HG03521 (cell line): ENCODE results near the gene ZBTB32.

Experiments used
- ATAC-seq: cut with Tn5 transposase; IDR thresholded peaks from one replicate; pipeline ENCODE4 v1.9.1; 2021; ENCODE audit warnings: mild to moderate bottlenecking, moderate library complexity; ENCODE audit not compliant: unreplicated experiment

ZBTB32 gene

GRCh38 chr19:35734273-35734672 lies 29.9 kb downstream of the ZBTB32 start:
- ATAC-seq = no peak

- no peak for ATAC-seq
Observed at GRCh38 chr19:35734889-35735288, 30.5 kb downstream of the ZBTB32 start.

GRCh38 chr19:35736913-35737886 lies 32.8 kb downstream of the ZBTB32 start:
- ATAC-seq = no peak

GRCh38 chr19:35738021-35738886 lies 33.9 kb downstream of the ZBTB32 start:
- no peak for ATAC-seq

- no peak for ATAC-seq
Observed at GRCh38 chr19:35738887-35739229, 34.5 kb downstream of the ZBTB32 start.

- ATAC-seq = no peak
Observed at GRCh38 chr19:35739275-35740107, 35.1 kb downstream of the ZBTB32 start.

GRCh38 chr19:35740108-35740422 lies 35.7 kb downstream of the ZBTB32 start:
- peak; percentile 5 for ATAC-seq

- peak; percentile 46 for ATAC-seq
Observed at GRCh38 chr19:35740423-35741202, 36.3 kb downstream of the ZBTB32 start.

- ATAC-seq = no peak
Observed at GRCh38 chr19:35741203-35741515, 36.8 kb downstream of the ZBTB32 start.

GRCh38 chr19:35742121-35742724 lies 37.9 kb downstream of the ZBTB32 start, which contains the start of gene IGFLR1:
TSS of gene IGFLR1 (minus strand) at chr19:35742452. CDS start at chr19:35741180, 1,272 bp downstream.
- no peak for ATAC-seq

- no peak for ATAC-seq
Observed at GRCh38 chr19:35743640-35744429, 39.5 kb downstream of the ZBTB32 start.

- peak; percentile 30 for ATAC-seq
Observed at GRCh38 chr19:35744430-35745327, 40.3 kb downstream of the ZBTB32 start.

- peak; percentile 36 for ATAC-seq
Observed at GRCh38 chr19:35745328-35746086, 41.1 kb downstream of the ZBTB32 start, which contains the start of the genes PSENEN and U2AF1L4. TSS of gene PSENEN (plus strand) at chr19:35745651. CDS start at chr19:35745931, 280 bp downstream. TSS of gene U2AF1L4 (minus strand) at chr19:35745418. CDS start at chr19:35745391, 27 bp downstream.

GRCh38 chr19:35746087-35746462 lies 41.7 kb downstream of the ZBTB32 start:
- ATAC-seq = no peak

GRCh38 chr19:35746531-35746930 lies 42.2 kb downstream of the ZBTB32 start:
- ATAC-seq = no peak

GRCh38 chr19:35748106-35749020 lies 44.0 kb downstream of the ZBTB32 start, which contains the start of gene LIN37:
TSS of gene LIN37 (plus strand) at chr19:35748576. CDS start at chr19:35748725, 149 bp downstream.
- ATAC-seq = peak; percentile 67
